Tibial artery (tissue), 4 donors: ENCODE measurements around the gene SLC2A11.

Source experiments
- DNase-seq, 2 donors: peaks; one replicate each; pipeline ENCODE4 v3.0.0-alpha.2; 2019
- H3K27ac ChIP-seq, 2 donors: fragments of 200-600 bp; sonication (generic) in 1 of 2; 1 replicate in 1 of 2; 2 replicates in 1 of 2; pipeline ENCODE4 v1.5.1; 2018 to 2019; ENCODE audit warnings: mild to moderate bottlenecking in 1 of 2
- H3K27me3 ChIP-seq, 2 donors: fragments of 200-600 bp; sonication (generic) in 1 of 2; one replicate each; pipeline versions ENCODE4 v1.5.1 to v1.6.0; 2016 to 2019
- H3K36me3 ChIP-seq, 3 donors: fragments of 200-600 bp; sonication (generic) in 2 of 3; one replicate each; pipeline ENCODE4 v1.5.1; 2016 to 2019; ENCODE audit warnings: mild to moderate bottlenecking in 2 of 3
- H3K4me1 ChIP-seq, 4 donors: fragments of 200-600 bp; sonication (generic) in 2 of 4; 1 replicate in 3 of 4; 2 replicates in 1 of 4; pipeline ENCODE4 v1.5.1; 2016 to 2019
- H3K4me3 ChIP-seq, 2 donors: fragments of 200-600 bp; sonication (generic) in 1 of 2; 1 replicate in 1 of 2; 2 replicates in 1 of 2; pipeline ENCODE4 v1.5.1; 2018 to 2019; ENCODE audit warnings: mild to moderate bottlenecking in 2 of 2
- H3K9me3 ChIP-seq, 3 donors: fragments of 200-600 bp; sonication (generic) in 1 of 3; one replicate each; pipeline ENCODE4 v1.5.1; 2016 to 2019
- CTCF ChIP-seq, 2 experiments: fragments of 200-600 bp in 1 of 2; fragments of 450-650 bp in 1 of 2; IDR thresholded peaks; one replicate each; pipeline ENCODE4 v1.5.1; 2017 to 2019; ENCODE audit warnings: antibody characterized with exemption in 2 of 2, mild to moderate bottlenecking in 1 of 2, moderate library complexity in 1 of 2
- intact Hi-C: fragments of 100-400 bp; cut with DNase I; formaldehyde crosslinking; loops from one replicate; pipeline ENCODE4 v1.15.0; 2023; ENCODE audit warnings: low total_unique reads

Gene SLC2A11

GRCh38 chr22:23836281-23836680 is 21.4 kb upstream of the SLC2A11 start:
- H3K4me1 ChIP-seq = peaks cover 0 to 47% (median 38%) of the 10 kb centered on the region in 4 donors
- DNase-seq = peak in 1 of 2 donors; percentile 42
- no peak overlapping the region for H3K4me3 ChIP-seq
- peak overlapping the region in 1 of 2 donors; percentile 61 for H3K27ac ChIP-seq
- no peaks in the 10 kb centered on the region for H3K27me3 ChIP-seq
- TF ChIP-seq CTCF (IDR thresholded peaks at IDR 0.05) = no peak
- H3K36me3 ChIP-seq = peaks cover 0 to 60% (median 38%) of the 10 kb centered on the region in 3 donors
- intact Hi-C loops = no loop called here
- no peaks in the 10 kb centered on the region for H3K9me3 ChIP-seq

DNA sequence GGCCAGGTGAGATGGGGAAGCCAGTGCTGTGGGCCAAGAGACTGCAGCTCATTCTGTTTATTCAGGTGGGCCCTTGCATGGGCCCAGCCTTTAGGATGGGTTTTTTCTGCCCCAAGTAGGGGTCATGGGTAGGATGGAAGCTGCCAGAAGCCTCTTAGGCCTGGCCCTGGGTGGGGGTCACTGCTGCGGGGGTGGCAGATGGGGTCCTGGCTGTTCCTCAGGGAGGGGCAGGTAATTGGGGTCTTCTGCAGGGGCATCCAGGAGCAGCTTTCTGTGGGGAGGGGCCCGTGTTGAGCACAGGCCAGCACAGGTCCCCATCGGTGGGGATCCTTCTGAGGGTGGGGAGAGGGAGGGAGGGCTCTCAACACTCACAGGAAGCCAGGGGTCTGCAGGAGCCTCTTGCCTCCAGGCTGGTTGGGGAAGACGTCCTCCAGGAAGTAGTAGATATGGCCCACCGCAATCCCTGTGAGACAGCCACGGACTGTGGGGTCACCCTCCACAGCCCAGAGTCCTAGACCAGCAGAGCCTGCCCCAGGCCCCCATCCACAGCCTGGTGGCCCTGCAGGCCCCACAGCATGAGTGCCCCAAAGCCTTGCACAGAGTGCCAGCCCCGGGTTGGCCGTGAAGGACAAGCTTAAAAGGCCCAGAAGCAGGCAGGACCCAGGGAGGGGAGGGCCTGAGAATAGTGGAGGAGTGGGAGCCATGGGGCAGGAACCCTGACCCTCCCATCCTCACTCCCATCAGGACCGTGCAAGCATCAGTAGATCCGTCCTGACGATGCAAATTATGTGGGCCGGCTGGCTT is 20.8 kb upstream of the SLC2A11 start:
- H3K27me3 ChIP-seq = no peaks in the 10 kb centered on the region
- no peak for DNase-seq
- H3K4me3 ChIP-seq = no peak overlapping the region
- no peaks in the 10 kb centered on the region for H3K9me3 ChIP-seq
- TF ChIP-seq CTCF (IDR thresholded peaks at IDR 0.05) = no peak
- intact Hi-C loops = no loop called here
- H3K4me1 ChIP-seq = peaks cover 0 to 47% (median 37%) of the 10 kb centered on the region in 4 donors
- peaks cover 0 to 54% (median 32%) of the 10 kb centered on the region in 3 donors for H3K36me3 ChIP-seq
- H3K27ac ChIP-seq = peak overlapping the region in 1 of 2 donors; percentile 61

DNA sequence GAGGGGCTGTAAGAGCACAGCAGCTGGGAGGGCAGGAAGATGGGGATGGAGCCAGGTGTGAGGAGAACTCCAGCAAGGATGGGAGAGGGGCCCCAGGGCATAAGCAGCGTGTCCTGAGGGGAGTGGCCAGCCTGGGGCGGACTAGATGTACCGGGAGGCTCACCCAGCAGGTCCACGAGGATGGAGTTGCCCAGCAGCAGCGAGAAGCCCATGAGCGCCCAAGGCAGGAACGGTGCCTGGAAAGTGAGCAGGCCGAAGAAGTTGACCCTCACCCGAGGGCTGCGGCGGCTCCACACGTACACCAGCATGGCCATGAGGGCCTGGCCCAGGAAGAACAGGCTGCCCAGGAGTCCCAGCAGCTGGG is 20.2 kb upstream of the SLC2A11 start:
- DNase-seq = no peak
- H3K27me3 ChIP-seq = no peaks in the 10 kb centered on the region
- intact Hi-C loops = no loop called here
- H3K4me3 ChIP-seq = no peak overlapping the region
- no peaks in the 10 kb centered on the region for H3K9me3 ChIP-seq
- TF ChIP-seq CTCF (IDR thresholded peaks at IDR 0.05) = no peak
- peaks cover 0 to 50% (median 27%) of the 10 kb centered on the region in 3 donors for H3K36me3 ChIP-seq
- H3K27ac ChIP-seq = no peak overlapping the region
- peaks cover 0 to 43% (median 35%) of the 10 kb centered on the region in 4 donors for H3K4me1 ChIP-seq

GRCh38 chr22:23837911-23838680 is 19.6 kb upstream of the SLC2A11 start:
- peak overlapping the region; percentile 46 to 56 for H3K4me3 ChIP-seq
- H3K27ac ChIP-seq = peak overlapping the region in 1 of 2 donors; percentile 1
- peaks cover 0 to 40% (median 33%) of the 10 kb centered on the region in 4 donors for H3K4me1 ChIP-seq

More at GRCh38 chr22:23837911-23838680, 19.6 kb upstream of the SLC2A11 start:
- intact Hi-C loops = no loop called here
- no peak for DNase-seq
- H3K36me3 ChIP-seq = peaks cover 0 to 44% (median 27%) of the 10 kb centered on the region in 3 donors
- H3K9me3 ChIP-seq = no peaks in the 10 kb centered on the region
- H3K27me3 ChIP-seq = no peaks in the 10 kb centered on the region
- no peak for TF ChIP-seq CTCF (IDR thresholded peaks at IDR 0.05)
